OCI-M2 (cell line): ENCODE measurements around the gene FNDC1.
"Not testable (repeated sequence)": the region's sequence is repeated elsewhere in the genome, so short reads cannot be mapped to it uniquely, and the experiment has no call there.

Experiments used
- DNase-seq: peaks from one replicate; lab custom pipeline; 2025; ENCODE audit not compliant: unreplicated experiment; lab: John Stamatoyannopoulos, UW

The FNDC1 gene

GRCh38 chr6:159255434-159255951 lies 86.3 kb downstream of the FNDC1 start:
- no peak for DNase-seq

- no peak for DNase-seq
Observed at GRCh38 chr6:159256128-159256527, 86.9 kb downstream of the FNDC1 start.

- DNase-seq: no peak
Observed at GRCh38 chr6:159257846-159258245, 88.6 kb downstream of the FNDC1 start.

GRCh38 chr6:159259441-159260125 lies 90.4 kb downstream of the FNDC1 start:
- DNase-seq: no peak

- no peak for DNase-seq
Observed at GRCh38 chr6:159260208-159260607, 91.0 kb downstream of the FNDC1 start.

GRCh38 chr6:159261995-159262394 lies 92.8 kb downstream of the FNDC1 start:
- DNase-seq: no peak

- DNase-seq: no peak
Observed at GRCh38 chr6:159262586-159262985, 93.4 kb downstream of the FNDC1 start.

GRCh38 chr6:159267165-159267564 lies 98.0 kb downstream of the FNDC1 start:
- no peak for DNase-seq

- DNase-seq: no peak
Observed at GRCh38 chr6:159268511-159268910, 99.3 kb downstream of the FNDC1 start.

GRCh38 chr6:159271257-159271656 lies 102.1 kb downstream of the FNDC1 start:
- DNase-seq: no peak

GRCh38 chr6:159278626-159279025 lies 109.4 kb downstream of the FNDC1 start:
- DNase-seq: no peak

GRCh38 chr6:159279790-159280277 lies 110.6 kb downstream of the FNDC1 start:
- no peak for DNase-seq

GRCh38 chr6:159282421-159282820 lies 113.2 kb downstream of the FNDC1 start:
- no peak for DNase-seq

GRCh38 chr6:159284661-159285060 lies 115.5 kb downstream of the FNDC1 start:
- not testable (repeated sequence) for DNase-seq

- no peak for DNase-seq
Observed at GRCh38 chr6:159298840-159299239, 129.6 kb downstream of the FNDC1 start.

GRCh38 chr6:159299566-159299965 lies 130.4 kb downstream of the FNDC1 start:
- DNase-seq: no peak

GRCh38 chr6:159301277-159301676 lies 132.1 kb downstream of the FNDC1 start:
- no peak for DNase-seq

- no peak for DNase-seq
Observed at GRCh38 chr6:159301810-159302593, 132.8 kb downstream of the FNDC1 start.

- no peak for DNase-seq
Observed at GRCh38 chr6:159302594-159302992, 133.4 kb downstream of the FNDC1 start.

- DNase-seq: no peak
Observed at GRCh38 chr6:159303159-159303558, 134.0 kb downstream of the FNDC1 start.

GRCh38 chr6:159303784-159304183 lies 134.6 kb downstream of the FNDC1 start:
- no peak for DNase-seq

- no peak for DNase-seq
Observed at GRCh38 chr6:159304641-159305040, 135.4 kb downstream of the FNDC1 start.
